ENCODE measurements around the gene ZNF765.
"Not testable (repeated sequence)": the region's sequence is repeated elsewhere in the genome, so short reads cannot be mapped to it uniquely, and the experiment has no call there.

The ZNF765 gene
- long read RNA-seq, full-length matches to known transcripts, result 16 of 32 reads
- long read RNA-seq, partial matches to known transcripts, result 2 of 32 reads
- long read RNA-seq, other reads (novel, unspliced or antisense), result 14 of 32 reads

DNA sequence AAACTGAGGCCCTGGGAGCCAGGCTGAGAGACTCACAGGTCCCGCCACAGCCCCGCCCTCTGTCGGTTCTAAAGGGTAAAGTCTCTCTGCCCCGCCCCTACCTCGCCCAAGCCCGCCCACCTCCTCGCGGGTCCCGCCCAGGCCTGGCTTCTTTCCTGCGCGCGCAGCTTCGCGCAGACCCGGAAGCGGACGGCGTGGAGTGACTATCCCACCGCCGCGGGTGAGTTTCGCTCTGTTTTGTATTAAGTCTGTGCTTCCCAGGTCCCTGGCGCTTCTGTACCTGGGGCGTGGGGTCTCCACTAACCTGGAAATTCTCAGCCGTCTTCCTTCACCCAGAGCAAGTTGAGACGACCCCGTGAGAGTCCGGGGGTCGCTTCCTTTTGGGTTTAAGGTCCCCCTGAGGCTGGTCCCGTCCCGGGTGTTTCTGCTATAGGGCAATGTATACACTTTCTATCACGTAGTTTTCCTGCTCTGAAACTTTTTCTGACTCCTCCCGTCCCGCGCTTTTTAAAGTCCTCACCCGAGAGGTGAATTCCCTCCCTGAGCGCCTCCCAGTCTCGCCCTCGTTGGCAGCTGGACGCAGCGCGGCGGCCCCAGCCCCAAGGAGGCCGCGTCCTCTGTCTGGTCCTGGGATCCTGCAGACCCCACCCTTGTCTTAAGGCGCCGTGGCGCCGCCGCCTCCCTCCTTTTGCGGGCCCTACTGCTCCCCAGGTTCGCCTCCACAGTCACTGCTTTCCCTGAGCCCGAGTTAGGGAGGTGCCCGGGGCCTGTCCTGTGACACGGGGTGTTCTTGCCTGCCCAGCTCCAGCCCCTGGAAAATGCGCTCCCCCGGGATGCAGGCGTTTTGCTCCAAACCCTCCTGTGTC, at the start of gene ZNF765:
Gene ZNF765 (plus strand): TSS at position 176 of the 866 bp plus-strand sequence. CDS start 2,867 bp downstream, outside the sequence.
- Histone ChIP-seq H3K27me3 (ENCODE audit: insufficient read depth, poor library complexity, severe bottlenecking) (no peaks in the 10 kb centered on the region), H3K4me3 (replicated peaks; ENCODE audit: insufficient read depth, low read length) (peak within 1 kb of the TSS; percentile 69), H3K27ac (replicated peaks) (peak within 1 kb of the TSS; percentile 83)
- peak; percentile 86 to 93 for DNase-seq (ENCODE audit: low read depth in 1 of 2, low spot score in 1 of 2)
- TF ChIP-seq, protein P1, sequence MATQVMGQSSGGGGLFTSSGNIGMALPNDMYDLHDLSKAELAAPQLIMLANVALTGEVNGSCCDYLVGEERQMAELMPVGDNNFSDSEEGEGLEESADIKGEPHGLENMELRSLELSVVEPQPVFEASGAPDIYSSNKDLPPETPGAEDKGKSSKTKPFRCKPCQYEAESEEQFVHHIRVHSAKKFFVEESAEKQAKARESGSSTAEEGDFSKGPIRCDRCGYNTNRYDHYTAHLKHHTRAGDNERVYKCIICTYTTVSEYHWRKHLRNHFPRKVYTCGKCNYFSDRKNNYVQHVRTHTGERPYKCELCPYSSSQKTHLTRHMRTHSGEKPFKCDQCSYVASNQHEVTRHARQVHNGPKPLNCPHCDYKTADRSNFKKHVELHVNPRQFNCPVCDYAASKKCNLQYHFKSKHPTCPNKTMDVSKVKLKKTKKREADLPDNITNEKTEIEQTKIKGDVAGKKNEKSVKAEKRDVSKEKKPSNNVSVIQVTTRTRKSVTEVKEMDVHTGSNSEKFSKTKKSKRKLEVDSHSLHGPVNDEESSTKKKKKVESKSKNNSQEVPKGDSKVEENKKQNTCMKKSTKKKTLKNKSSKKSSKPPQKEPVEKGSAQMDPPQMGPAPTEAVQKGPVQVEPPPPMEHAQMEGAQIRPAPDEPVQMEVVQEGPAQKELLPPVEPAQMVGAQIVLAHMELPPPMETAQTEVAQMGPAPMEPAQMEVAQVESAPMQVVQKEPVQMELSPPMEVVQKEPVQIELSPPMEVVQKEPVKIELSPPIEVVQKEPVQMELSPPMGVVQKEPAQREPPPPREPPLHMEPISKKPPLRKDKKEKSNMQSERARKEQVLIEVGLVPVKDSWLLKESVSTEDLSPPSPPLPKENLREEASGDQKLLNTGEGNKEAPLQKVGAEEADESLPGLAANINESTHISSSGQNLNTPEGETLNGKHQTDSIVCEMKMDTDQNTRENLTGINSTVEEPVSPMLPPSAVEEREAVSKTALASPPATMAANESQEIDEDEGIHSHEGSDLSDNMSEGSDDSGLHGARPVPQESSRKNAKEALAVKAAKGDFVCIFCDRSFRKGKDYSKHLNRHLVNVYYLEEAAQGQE (IDR thresholded peaks at IDR 0.05; ENCODE audit: insufficient replicate concordance, low read depth), result no peak
- TF ChIP-seq POLR2AphosphoS5 (IDR thresholded peaks at IDR 0.05; ENCODE audit: low read depth), result peak; percentile 85

DNA sequence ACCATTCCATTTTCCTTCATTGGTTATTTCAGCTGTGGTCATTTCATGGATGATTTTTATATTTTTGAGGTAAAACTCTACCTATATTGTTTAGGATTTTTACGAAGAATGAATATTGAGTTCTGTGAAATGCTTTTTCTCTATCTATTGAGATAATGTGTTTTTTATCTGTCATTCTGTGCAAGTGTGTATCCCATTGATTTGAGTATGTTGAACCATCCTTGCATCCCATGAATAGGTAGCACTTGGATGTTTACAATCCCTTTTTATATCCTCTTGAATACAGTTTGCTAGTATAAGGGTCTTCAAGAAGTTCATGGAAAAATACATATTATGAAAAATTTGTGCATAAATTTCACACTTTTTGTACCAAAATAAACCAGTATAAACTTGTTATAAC, 39.2 kb upstream of the ZNF765 start:
- no peak overlapping the region for H3K4me3 ChIP-seq (replicated peaks; ENCODE audit: insufficient read depth, low read length)
- no peaks in the 10 kb centered on the region for H3K27me3 ChIP-seq (ENCODE audit: insufficient read depth, poor library complexity, severe bottlenecking)
- DNase-seq (ENCODE audit: low read depth in 1 of 2, low spot score in 1 of 2), result no peak
- TF ChIP-seq, protein P1 (IDR thresholded peaks at IDR 0.05; ENCODE audit: insufficient replicate concordance, low read depth), result no peak
- TF ChIP-seq GABPA (IDR thresholded peaks at IDR 0.05; ENCODE audit: low read depth) (no peak), SPI1 (IDR thresholded peaks at IDR 0.05; ENCODE audit: borderline replicate concordance, low read depth) (no peak), CTCF (IDR thresholded peaks at IDR 0.05; ENCODE audit: insufficient read depth, low read length) (no peak), POLR2AphosphoS5 (IDR thresholded peaks at IDR 0.05; ENCODE audit: low read depth) (no peak)
- H3K27ac ChIP-seq (replicated peaks), result no peak overlapping the region

- Histone ChIP-seq H3K27me3 (ENCODE audit: insufficient read depth, poor library complexity, severe bottlenecking) (no peaks in the 10 kb centered on the region), H3K27ac (replicated peaks) (no peak overlapping the region), H3K4me3 (replicated peaks; ENCODE audit: insufficient read depth, low read length) (no peak overlapping the region)
- TF ChIP-seq SPI1 (IDR thresholded peaks at IDR 0.05; ENCODE audit: borderline replicate concordance, low read depth) (no peak), GABPA (IDR thresholded peaks at IDR 0.05; ENCODE audit: low read depth) (no peak), POLR2AphosphoS5 (IDR thresholded peaks at IDR 0.05; ENCODE audit: low read depth) (no peak), CTCF (IDR thresholded peaks at IDR 0.05; ENCODE audit: insufficient read depth, low read length) (no peak)
- TF ChIP-seq, protein P1 (IDR thresholded peaks at IDR 0.05; ENCODE audit: insufficient replicate concordance, low read depth), result no peak
- no peak for DNase-seq (ENCODE audit: low read depth in 1 of 2, low spot score in 1 of 2)
Observed at GRCh38 chr19:53357821-53358581, 36.9 kb upstream of the ZNF765 start.

- not testable (repeated sequence) for H3K27me3 ChIP-seq (ENCODE audit: insufficient read depth, poor library complexity, severe bottlenecking); H3K27ac ChIP-seq (replicated peaks); H3K4me3 ChIP-seq (replicated peaks; ENCODE audit: insufficient read depth, low read length); DNase-seq (ENCODE audit: low read depth in 1 of 2, low spot score in 1 of 2)
Observed at GRCh38 chr19:53360056-53360455, 34.9 kb upstream of the ZNF765 start.
